Mucosa of gallbladder (tissue), 1 donor: ENCODE results near the gene PLCL1. TPM values are rescaled to one million over a fixed set of nuclear protein-coding genes. Genes with fewer than 3 reads are reported as not detected.

Experiments used
- DNase-seq: peaks from one replicate; pipeline ENCODE4 v3.0.0-alpha.2; 2020; ENCODE audit warnings: low spot score
- total RNA-seq: library from RNA; stranded (reverse); gene quantifications from one replicate; pipeline ENCODE4 v1.2.1, GENCODE V29; 2021
- donor health status: DM: no; HTN: no; CAD: no.

Gene PLCL1
- total RNA-seq, 1 donor from 2014 or later, result 4.4 TPM

- DNase-seq, result no peak
Measured at GRCh38 chr2:197927994-197928393, 123.6 kb downstream of the PLCL1 start.

GRCh38 chr2:197929008-197929885 is 124.9 kb downstream of the PLCL1 start:
- no peak for DNase-seq

DNA sequence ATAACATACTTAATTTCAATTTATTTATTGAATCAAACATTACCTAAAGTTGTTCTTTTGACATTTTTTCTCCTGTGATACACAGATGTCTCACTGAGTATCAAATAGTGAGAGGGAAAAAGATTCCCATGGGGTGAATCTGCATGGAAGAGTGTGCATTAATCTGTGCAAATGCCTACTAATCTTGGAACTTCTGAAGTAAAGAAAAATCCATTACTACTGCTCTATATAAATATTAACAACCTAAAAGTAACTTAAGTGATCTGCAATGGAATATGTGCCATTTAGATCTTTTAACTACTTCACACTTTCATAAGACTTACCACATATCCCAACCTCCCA is 125.5 kb downstream of the PLCL1 start:
- no peak for DNase-seq

- DNase-seq, result no peak
Measured at GRCh38 chr2:197930570-197931278, 126.3 kb downstream of the PLCL1 start.

DNA sequence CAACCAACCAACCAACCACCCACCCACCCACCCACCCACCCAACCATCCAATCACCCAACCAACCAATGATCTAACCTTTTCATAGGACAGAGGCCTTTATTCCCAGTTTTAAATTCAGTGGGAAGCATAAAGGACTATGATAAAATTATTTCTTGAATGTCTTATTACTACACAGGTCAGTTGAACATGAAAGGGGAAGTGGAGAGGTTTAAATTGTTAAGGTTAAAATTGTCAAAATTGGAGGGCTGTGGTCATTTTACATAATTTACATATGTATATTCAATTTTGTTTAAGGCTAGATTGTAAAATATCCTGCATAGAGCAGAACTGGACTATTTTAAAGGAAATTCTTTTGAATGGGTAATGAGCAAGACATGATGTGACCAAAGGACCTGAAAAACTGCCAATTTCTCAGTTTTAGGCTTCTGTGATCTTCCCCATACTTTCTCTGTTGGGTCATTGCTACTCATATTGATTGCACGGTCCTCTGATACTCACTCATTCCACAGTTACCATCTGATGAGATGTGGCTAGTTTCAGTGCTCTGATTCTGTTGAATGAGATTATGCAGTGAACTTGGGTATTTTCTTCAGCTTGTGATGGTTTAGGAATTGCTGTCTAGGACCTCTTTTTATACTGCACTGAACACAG is 127.4 kb downstream of the PLCL1 start:
- DNase-seq, result no peak

DNA sequence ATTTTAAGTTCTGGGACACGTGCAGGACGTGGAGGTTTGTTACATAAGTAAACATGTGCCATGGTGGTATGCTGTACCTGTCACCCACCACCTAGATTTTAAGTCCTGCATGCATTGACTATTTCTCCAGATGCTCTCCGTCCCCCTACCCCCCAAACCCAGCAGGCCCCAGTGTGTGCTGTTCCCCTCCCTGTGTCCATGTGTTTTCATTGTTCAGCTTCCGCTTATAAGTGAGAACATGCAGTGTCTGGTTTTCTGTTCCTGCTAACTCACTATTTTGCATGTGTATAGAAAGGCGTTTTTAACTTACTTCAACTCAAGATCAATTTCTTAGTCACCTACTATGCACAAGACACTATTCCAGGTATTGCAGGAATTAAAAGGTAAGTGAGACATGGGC is 128.0 kb downstream of the PLCL1 start:
- DNase-seq, result no peak

GRCh38 chr2:197934261-197934933 is 130.0 kb downstream of the PLCL1 start:
- DNase-seq, result no peak

DNA sequence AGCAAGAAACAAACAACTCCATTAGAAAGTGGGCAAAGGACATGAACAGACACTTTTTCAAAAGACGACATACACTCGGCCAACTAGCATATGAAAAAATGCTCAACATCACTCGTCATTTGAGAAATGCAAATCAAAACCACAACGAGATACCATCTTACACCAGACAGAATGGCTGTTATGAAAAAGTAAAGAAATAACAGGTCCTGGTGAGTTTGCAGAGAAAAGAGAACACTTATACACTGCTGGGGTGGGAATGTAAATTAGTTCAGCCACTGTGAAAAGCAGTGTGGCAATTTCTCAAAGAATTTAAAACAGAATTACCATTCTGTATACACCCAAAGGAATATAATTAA is 130.5 kb downstream of the PLCL1 start:
- DNase-seq, result no peak

DNA sequence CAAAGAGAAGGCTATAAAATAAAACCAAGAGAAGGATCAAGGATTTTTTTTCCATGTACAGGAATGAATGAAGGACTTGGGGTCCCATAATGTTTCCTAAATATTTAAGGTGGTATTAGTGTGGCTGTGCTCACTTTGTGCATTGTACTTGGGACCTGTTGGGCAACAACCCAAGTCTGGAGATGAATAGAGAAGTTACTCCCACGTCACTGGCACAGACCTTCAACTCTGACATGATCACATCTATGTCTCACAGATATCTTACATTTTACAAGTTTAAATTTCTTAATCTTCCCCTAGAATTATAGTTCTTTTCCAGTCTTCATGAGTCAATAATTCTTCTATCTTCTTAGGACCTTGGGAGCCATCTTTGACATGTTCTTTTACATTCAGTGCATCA is 133.4 kb downstream of the PLCL1 start:
- no peak for DNase-seq

GRCh38 chr2:197938555-197938954 is 134.2 kb downstream of the PLCL1 start:
- DNase-seq, result no peak

DNA sequence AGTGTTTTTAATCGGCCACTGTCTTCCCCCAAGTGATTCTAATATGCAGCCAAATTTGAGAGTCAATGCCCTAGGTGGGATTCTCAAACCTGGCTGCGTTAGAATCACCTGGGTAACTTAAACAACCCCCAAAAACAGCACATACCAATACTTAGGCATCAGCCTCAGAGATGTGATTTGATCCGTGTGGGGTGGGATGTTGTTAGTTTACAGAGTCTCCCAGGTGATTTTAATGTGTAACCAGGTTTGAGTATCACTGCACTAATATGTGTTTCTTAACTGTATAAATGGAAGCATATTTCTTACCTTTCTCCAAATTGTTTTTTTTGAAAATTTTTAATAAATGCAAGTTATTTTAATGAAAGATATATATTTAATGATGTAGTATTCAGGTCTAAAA is 135.4 kb downstream of the PLCL1 start:
- DNase-seq, result no peak

DNA sequence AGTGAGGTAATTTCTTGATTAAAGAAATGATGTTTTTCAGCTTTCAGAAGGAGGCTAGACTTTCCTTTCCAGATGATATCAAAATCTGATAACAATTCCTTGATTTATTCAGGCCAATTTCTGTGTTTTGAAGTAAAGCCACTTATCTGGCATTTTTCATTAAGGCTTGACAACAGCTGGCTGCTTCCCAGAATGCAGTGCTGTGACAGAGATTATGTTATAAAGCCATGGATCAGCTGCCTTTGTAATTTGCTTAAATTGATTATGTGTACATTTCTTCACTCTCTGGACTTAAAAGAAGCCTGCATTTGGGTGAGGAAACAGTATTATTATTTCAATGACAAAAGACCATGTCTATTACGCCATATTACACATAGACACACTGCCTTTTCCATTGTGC is 136.0 kb downstream of the PLCL1 start:
- no peak for DNase-seq

GRCh38 chr2:197941715-197942114 is 137.3 kb downstream of the PLCL1 start:
- DNase-seq, result no peak

GRCh38 chr2:197943731-197944130 is 139.3 kb downstream of the PLCL1 start:
- no peak for DNase-seq

- no peak for DNase-seq
Measured at GRCh38 chr2:197944416-197945096, 140.2 kb downstream of the PLCL1 start.

- no peak for DNase-seq
Measured at GRCh38 chr2:197946562-197946961, 142.2 kb downstream of the PLCL1 start.

GRCh38 chr2:197947219-197947757 is 142.9 kb downstream of the PLCL1 start:
- DNase-seq, result no peak

DNA sequence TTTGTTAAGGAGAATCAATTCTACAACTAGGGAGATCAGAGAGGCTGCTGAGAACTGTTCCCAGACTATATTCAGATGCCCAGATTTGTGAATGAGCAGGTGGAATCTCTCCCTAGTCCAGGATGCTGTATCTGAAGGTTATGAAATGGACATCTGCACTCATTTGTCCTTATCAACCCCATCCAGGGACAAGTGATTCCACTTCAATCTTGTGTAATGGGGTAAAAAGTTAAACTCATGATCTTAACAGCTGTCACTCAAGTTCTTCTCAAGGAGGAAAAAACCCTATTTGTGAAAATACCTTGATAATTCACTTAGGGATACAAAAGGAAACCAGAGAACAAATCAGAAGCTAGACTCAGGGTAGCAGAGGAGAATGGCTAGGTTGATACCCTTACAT is 144.8 kb downstream of the PLCL1 start:
- no peak for DNase-seq

DNA sequence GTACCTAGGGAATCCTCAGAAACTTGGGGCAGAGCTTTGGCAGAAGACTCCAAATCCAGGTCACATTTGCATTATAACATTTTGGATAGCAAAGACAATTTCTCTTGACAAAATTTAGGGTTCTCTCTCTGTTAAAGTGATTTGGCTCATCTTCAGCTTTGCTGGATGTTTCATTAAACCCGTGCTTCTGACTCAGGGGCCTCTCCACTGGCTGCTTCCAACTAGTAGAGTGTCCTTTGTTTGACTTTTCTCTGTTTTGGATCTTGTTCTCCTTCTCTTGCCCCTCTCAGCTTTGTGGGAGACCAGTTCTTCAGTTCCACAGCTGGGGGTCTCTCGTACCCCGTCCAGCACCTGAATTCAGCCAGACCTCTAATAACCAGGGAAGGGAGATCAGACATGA is 145.6 kb downstream of the PLCL1 start:
- DNase-seq, result no peak

DNA sequence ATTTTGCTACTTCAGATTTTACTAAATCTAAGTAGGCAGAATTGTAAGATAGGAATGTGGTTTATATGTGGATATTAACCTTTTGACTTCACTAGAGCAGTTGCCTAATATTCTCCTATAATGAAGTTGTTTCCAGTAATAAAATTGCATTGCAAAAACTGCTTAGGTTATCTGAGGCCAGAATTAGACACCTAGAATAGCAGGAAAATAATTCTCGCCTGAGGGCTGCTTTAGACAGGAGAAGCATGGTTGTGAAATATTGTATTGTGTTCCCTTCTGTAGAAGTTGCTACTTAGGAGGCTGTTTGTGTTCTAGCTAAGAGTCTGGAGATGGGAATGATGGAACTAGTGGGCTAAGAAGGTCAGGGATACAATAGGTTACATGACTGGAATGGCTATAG is 146.3 kb downstream of the PLCL1 start:
- no peak for DNase-seq

DNA sequence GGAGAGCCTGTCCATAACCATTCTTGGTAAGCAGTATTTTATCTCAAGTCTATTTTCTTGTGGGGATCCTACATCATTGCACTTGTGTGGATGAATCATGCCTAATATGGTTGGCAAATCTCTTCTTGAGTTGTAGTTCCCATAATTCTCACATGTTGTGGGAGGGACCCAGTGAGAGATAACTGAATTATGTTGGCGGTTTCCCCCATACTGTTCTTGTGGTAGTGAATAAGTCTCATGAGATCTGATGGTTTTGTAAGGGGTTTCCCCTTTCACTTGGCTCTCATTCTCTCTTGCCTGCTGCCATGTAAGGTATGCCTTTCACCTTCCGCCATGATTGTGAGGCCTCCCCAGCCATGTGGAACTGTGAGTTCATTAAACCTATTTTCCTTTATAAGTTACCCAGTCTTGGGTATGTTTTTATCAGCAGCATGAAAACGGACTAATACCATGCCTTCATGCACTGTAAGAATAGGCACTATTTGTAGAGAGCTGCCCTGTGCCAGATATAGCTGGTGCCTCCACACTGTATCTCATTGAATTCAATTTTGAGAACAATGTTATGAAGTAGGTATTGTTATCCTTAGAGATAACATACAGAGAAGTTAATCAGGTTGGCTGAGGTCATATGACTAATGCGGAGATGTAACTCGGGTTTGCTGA is 148.3 kb downstream of the PLCL1 start:
- no peak for DNase-seq
